Breast epithelium (tissue), 4 donors: Measurements from ENCODE around the gene MAPRE2. TPM values are rescaled to one million over a fixed set of nuclear protein-coding genes. Genes with fewer than 3 reads are reported as not detected.

Experiments used
- DNase-seq, 2 donors: peaks; one replicate each; pipeline ENCODE4 v3.0.0-alpha.2; 2019; ENCODE audit warnings: low spot score in 2 of 2
- H3K27ac ChIP-seq, 2 donors: fragments of 200-600 bp; sonication (generic) in 1 of 2; one replicate each; pipeline ENCODE4 v1.5.1; 2016 to 2019; ENCODE audit warnings: mild to moderate bottlenecking in 1 of 2
- H3K27me3 ChIP-seq, 2 donors: fragments of 200-600 bp; sonication (generic) in 1 of 2; one replicate each; pipeline versions ENCODE4 v1.5.1 to v1.6.0; 2017 to 2019; ENCODE audit warnings: control low read depth in 1 of 2, mild to moderate bottlenecking in 1 of 2
- H3K36me3 ChIP-seq: fragments of 200-600 bp; one replicate; pipeline ENCODE4 v1.5.1; 2019
- H3K4me1 ChIP-seq, 2 donors: fragments of 200-600 bp; sonication (generic); one replicate each; pipeline ENCODE4 v1.5.1; 2016 to 2019; ENCODE audit warnings: control low read depth in 1 of 2
- H3K4me3 ChIP-seq, 3 donors: fragments of 200-600 bp; sonication (generic); 1 replicate in 2 of 3; 2 replicates in 1 of 3; pipeline ENCODE4 v1.5.1; 2016 to 2019; ENCODE audit warnings: mild to moderate bottlenecking in 3 of 3, moderate library complexity in 2 of 3
- H3K9me3 ChIP-seq, 2 donors: fragments of 200-600 bp; sonication (generic) in 1 of 2; one replicate each; pipeline ENCODE4 v1.5.1; 2016 to 2019; ENCODE audit warnings: control low read depth in 1 of 2
- CTCF ChIP-seq, 3 donors: fragments of 450-650 bp; IDR thresholded peaks; one replicate each; pipeline ENCODE4 v1.5.1; 2016 to 2017; ENCODE audit warnings: antibody characterized with exemption in 3 of 3, mild to moderate bottlenecking in 3 of 3, moderate library complexity in 3 of 3
- POLR2A ChIP-seq: fragments of 450-650 bp; IDR thresholded peaks from one replicate; pipeline ENCODE4 v1.6.1; 2016; ENCODE audit warnings: antibody characterized with exemption, mild to moderate bottlenecking, moderate library complexity
- POLR2AphosphoS5 ChIP-seq, 3 donors: sonication (generic); formaldehyde crosslinking; IDR thresholded peaks; one replicate each; pipeline ENCODE4 v1.6.1; 2017; ENCODE audit warnings: antibody characterized with exemption in 3 of 3
- intact Hi-C: fragments of 100-400 bp; cut with DNase I; formaldehyde crosslinking; loops from one replicate; pipeline ENCODE4 v1.15.1; 2023; ENCODE audit warnings: low total_unique reads
- total RNA-seq, 3 donors: library from RNA; depleted of rRNA; stranded (reverse); fragments of >200 nt; gene quantifications; one replicate each; pipeline ENCODE4 v1.1.0, GENCODE V29; 2016

Gene MAPRE2
- total RNA-seq, 3 donors from 2014 or later = 17.0 to 38.8 (median 21.3) TPM

GRCh38 chr18:35076135-35076924 is 35.1 kb downstream of the MAPRE2 start:
- H3K27me3 ChIP-seq = no peaks in the 10 kb centered on the region
- no peak overlapping the region for H3K27ac ChIP-seq
- no peaks in the 10 kb centered on the region for H3K4me1 ChIP-seq
- no peaks in the 10 kb centered on the region for H3K36me3 ChIP-seq
- no peak overlapping the region for H3K4me3 ChIP-seq
- DNase-seq = no peak
- intact Hi-C loops = no loop called here
- H3K9me3 ChIP-seq = no peaks in the 10 kb centered on the region
- no peak for TF ChIP-seq POLR2A
- no peak for TF ChIP-seq POLR2AphosphoS5 (IDR thresholded peaks at IDR 0.05)
- TF ChIP-seq CTCF (IDR thresholded peaks at IDR 0.05) = no peak

- intact Hi-C loops = no loop called here
- TF ChIP-seq CTCF (IDR thresholded peaks at IDR 0.05) (no peak), POLR2A (no peak), POLR2AphosphoS5 (IDR thresholded peaks at IDR 0.05) (no peak)
Observed at GRCh38 chr18:35077937-35078336, 36.7 kb downstream of the MAPRE2 start.

GRCh38 chr18:35080058-35080457 is 38.8 kb downstream of the MAPRE2 start:
- intact Hi-C loops = no loop called here
- TF ChIP-seq CTCF (IDR thresholded peaks at IDR 0.05) = no peak
- TF ChIP-seq POLR2AphosphoS5 (IDR thresholded peaks at IDR 0.05) = no peak
- no peak for TF ChIP-seq POLR2A
- H3K36me3 ChIP-seq = no peaks in the 10 kb centered on the region
- H3K4me1 ChIP-seq = no peaks in the 10 kb centered on the region
- H3K9me3 ChIP-seq = no peaks in the 10 kb centered on the region
- H3K27me3 ChIP-seq = no peaks in the 10 kb centered on the region
- no peak overlapping the region for H3K27ac ChIP-seq
- no peak overlapping the region for H3K4me3 ChIP-seq
- no peak for DNase-seq

More at GRCh38 chr18:35077937-35078336, 36.7 kb downstream of the MAPRE2 start:
- H3K4me1 ChIP-seq = no peaks in the 10 kb centered on the region
- H3K27ac ChIP-seq = no peak overlapping the region
- H3K4me3 ChIP-seq = no peak overlapping the region
- H3K9me3 ChIP-seq = no peaks in the 10 kb centered on the region
- no peaks in the 10 kb centered on the region for H3K27me3 ChIP-seq
- no peak for DNase-seq
- H3K36me3 ChIP-seq = no peaks in the 10 kb centered on the region

GRCh38 chr18:35083174-35083712 is 42.0 kb downstream of the MAPRE2 start:
- no peaks in the 10 kb centered on the region for H3K9me3 ChIP-seq
- H3K4me3 ChIP-seq = no peak overlapping the region
- H3K27me3 ChIP-seq = no peaks in the 10 kb centered on the region
- no peak for TF ChIP-seq CTCF (IDR thresholded peaks at IDR 0.05)
- TF ChIP-seq POLR2AphosphoS5 (IDR thresholded peaks at IDR 0.05) = no peak
- no peak for TF ChIP-seq POLR2A
- H3K4me1 ChIP-seq = no peaks in the 10 kb centered on the region
- intact Hi-C loops = no loop called here
- H3K36me3 ChIP-seq = no peaks in the 10 kb centered on the region
- DNase-seq = no peak
- H3K27ac ChIP-seq = no peak overlapping the region
